Measurements from ENCODE around the gene TIMD4. TPM values are rescaled to one million over a fixed set of nuclear protein-coding genes. Genes with fewer than 3 reads are reported as not detected.
"Not testable (repeated sequence)": the region's sequence is repeated elsewhere in the genome, so short reads cannot be mapped to it uniquely, and the experiment has no call there.

Gene TIMD4
- total RNA-seq, 1 donor from 2014 or later = under 0.01 TPM

DNA sequence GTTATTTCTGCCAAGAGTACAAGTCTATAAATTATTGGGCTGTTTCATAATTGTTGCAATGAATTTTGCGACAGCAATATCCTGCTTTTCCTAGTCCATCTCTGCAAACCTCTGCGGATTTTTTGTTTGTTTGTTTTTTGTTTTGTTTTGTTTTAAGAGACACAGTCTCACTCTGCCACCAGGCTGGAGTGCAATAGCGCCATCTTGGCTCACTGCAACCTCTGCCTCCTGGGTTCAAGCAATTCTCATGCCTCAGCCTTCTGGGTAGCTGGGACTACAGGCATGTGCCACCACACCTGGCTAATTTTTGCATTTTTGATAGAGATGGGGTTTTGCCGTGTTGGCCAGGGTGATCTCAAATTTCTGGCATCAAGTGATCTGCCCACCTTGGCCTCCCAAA lies 37.3 kb downstream of the TIMD4 start:
- DNase-seq (ENCODE audit: low spot score in 2 of 2); FAIRE-seq: not testable (repeated sequence)

DNA sequence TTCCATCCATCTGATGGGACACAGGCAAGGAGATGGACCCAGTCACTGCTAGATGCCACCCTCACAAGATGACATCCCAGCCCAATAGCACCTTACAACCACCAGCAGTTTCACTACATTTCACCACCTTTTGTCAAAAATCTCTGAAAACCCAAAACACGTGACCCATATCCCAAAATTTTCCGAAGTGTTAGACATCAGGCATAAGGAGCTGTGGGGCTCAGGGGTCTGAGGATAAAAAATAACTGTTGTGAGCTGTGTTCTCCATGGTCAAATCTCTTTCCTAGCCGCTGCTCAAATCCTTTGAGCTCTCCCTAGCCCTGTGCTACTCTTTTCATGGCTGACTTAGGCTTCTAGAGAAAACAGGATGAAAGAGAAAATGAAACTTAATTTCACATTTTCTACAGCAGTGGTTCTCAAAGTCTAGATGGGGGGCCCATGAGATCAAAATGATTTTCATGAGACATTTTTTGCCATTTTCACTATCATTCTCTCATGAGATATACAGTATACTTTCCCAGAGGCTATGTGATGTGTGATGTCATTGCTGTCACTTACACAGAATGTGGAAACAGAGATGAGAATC lies 40.7 kb downstream of the TIMD4 start:
- DNase-seq (ENCODE audit: low spot score in 2 of 2) (no peak), FAIRE-seq (no peak)

DNA sequence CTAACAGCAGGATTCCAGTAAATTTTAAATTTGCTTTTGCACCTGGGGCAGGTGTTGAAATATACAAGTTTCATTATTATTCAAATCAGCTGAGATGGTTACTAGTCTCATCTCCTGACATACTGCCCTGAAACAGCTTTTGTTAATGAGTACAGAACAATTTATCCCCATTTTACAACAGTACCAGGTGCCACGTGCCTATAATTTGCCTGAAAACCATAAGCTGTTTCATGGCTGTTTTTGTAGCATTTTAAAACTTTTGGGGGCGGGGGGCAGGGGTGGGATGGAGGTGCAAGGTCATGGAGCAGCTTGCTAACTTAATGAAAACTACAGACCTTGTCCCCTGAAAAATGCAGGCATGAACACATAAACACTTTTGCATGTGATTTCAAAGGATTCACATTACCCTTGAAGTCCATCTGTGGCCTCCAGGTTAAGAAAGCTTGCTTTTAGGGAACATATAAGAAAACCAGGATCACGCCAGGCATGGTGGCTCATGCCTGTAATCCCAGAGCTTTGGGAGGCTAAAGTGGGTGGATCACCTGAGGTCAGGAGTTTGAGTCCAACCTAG lies 42.1 kb downstream of the TIMD4 start:
- DNase-seq (ENCODE audit: low spot score in 2 of 2) (no peak), FAIRE-seq (no peak)

DNA sequence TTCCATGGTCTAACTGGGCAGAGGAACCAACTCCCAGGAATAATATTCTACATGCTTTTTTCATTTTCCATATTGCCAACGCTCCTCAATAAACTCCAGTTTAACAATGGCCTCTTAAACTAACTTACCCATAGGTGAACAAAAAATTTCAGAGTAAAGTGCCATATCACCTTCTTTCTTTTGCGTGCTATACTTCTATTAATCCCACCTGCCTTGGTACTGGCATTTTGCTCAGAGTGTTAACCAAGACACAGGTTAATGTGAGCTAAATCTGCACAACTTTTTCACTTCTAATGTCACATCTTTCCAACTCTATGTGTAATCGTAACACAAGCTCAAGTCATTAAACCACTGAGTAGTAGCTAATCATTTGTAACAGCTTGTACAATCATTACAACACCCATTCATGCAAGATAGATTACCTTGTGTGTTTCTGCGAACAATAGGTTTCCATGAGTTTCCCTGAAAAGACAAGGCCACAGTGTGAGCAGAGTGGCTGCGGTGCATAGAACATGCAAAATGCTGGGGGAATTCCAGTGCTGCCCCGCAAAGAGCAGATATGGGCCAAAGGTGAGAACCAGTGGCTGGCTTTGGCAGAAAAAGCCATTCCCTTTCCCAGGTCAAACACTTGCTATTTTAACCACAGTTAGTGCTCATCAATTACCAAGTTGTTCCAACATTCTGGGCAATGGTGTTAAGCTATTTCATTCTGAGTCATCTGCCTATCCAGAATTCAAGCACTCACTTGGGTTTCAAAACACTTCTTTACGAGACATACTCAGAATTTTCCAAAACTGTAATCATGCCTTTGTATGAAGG lies 42.8 kb downstream of the TIMD4 start:
- FAIRE-seq (no peak), DNase-seq (ENCODE audit: low spot score in 2 of 2) (no peak)

DNA sequence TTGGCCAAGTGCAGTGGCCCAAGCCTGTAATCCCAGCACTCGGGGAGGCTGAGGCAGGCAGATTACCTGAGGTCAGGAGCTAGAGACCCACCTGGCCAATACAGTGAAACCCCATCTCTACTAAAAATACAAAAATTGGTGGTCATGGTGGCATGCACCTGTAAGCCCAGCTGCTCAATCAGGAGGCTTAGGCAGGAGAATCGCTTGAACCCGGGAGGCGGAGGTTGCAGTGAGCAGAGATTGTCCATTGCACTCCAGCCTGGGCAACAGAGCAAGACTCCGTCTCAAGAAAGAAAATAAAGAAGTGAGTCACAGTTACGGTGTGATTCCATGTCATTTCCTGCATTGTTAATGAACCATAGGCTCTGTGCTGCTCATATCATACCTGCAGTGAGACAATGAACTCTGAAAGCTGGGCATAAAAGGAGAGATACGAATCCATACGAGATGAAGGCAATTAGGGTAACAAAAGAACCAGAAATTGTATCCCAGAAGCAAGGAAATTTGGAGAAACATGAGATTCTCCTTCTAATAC lies 44.6 kb downstream of the TIMD4 start:
- DNase-seq (ENCODE audit: low spot score in 2 of 2) (no peak), FAIRE-seq (no peak)

DNA sequence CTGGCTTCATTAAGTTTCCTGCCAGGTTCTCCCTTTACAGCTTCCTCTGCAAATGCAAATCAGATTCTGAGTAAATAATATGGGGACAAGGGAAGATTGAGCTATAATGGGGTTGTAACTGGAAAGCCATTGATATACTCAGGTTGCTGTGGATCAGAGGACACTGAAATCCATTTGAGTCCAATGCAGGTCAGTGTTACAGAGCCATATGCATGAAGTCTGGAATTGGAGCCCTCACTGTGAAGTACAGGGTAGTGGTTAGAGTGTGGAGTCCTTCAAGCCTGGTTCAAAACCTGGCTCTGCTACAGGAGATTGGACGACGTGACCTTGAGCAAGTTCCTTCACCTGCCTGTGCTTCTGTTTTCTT lies 48.7 kb downstream of the TIMD4 start:
- DNase-seq (ENCODE audit: low spot score in 2 of 2) = no peak
- no peak for FAIRE-seq

DNA sequence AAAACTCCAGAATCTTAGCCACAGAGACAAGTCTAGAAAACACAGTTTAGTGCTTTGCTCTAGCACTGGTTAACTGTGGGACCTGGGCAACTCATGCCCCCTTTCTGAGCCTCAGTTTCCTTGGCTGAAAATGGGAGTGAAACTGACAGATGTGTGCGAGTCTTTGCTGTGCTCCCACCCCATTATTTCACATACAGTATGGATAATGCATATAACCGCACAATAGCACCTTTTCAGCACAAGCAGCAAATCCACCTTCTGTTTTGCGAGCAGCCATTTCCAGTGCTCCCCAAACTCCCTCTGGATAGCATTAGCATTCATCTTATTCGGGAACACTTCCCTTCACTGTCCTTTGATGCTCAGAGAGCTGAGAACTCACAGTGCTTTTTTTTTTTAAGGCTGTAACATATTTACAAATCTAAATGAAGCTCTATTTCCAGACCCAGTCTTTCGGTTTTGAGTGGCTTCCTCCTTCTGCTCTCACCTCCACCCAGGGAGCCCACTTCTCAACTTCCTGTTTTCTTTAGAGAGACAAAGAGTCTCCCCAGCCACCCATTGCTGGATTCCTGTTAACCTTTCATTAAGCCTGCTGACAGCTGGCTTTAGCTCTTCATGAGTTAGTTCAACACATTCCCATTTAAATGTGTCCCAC lies 49.2 kb downstream of the TIMD4 start:
- DNase-seq (ENCODE audit: low spot score in 2 of 2) = no peak
- FAIRE-seq = no peak

DNA sequence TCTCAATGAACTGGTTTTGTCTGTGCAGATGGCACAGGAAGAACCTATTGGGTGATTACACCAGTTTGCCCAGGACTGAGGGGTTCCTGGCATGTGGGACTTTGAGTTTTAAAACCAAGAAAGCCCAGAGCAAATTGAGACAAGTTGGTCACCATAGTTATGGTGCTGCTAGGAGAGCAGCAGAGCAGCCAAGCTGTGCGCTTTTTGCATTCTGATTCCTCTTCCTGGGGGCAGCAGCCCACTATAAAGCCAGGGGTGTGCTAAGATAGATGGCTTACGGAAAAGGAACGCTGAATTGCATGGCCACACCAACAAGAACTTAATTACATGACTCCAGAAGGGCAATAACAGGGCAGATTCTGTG lies 49.7 kb downstream of the TIMD4 start:
- FAIRE-seq (no peak), DNase-seq (ENCODE audit: low spot score in 2 of 2) (no peak)

DNA sequence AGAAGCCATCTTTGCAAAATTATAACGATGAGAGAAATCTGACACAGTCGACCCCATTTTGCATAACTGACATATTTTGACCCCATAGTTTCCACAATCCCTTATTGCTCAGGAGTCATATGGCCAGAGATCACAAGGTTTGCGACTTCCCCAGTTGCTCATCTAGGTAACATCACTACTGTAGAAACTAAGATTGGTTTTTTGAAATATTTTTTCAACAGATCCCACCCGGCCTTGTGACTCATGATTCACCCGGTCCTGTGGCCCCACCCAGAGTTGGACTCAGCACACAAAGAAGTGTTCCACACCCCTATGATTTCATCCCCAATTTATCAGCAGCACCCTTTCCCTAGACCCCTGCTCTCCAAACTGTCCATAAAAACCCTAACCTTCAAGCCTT lies 50.2 kb downstream of the TIMD4 start:
- DNase-seq (ENCODE audit: low spot score in 2 of 2) (no peak), FAIRE-seq (no peak)

DNA sequence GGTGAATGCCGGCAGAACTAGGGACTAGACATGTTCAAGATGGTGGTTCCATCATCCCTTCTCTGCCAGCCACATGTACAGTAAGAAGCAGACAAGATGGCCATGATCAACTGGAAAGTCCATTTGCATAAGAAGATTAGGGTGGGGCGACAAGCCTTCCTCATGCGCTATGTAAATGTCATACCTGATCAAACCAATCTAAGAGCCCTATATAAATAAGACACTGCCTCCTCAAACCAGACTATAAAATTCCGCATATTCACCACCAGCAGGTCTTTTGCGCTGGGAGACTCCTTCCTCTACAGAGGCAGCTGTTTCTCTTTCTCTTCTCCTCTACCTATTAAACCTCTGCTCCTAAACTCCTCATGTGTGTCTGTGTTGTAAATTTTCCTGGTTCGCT lies 53.8 kb downstream of the TIMD4 start:
- FAIRE-seq (no peak), DNase-seq (ENCODE audit: low spot score in 2 of 2) (no peak)

DNA sequence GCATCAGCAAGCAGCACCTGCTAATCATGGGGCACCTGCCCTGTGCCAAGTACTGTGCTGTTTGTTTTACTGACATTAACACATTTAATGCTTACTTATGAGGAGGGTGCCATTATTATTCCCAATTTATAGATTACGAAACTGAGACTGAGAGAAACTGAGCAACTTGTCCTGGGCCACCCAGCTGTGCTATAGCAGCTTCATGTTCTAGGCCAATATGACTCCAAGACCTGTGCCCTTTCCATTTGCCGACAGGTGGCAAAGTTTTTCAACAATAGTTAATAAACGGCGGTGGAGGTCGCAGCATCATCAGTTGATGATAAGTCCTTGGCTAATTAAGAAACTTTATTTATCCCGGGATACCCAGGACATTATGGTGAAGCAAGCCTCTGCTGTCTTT lies 55.4 kb downstream of the TIMD4 start:
- DNase-seq (ENCODE audit: low spot score in 2 of 2) (no peak), FAIRE-seq (no peak)

DNA sequence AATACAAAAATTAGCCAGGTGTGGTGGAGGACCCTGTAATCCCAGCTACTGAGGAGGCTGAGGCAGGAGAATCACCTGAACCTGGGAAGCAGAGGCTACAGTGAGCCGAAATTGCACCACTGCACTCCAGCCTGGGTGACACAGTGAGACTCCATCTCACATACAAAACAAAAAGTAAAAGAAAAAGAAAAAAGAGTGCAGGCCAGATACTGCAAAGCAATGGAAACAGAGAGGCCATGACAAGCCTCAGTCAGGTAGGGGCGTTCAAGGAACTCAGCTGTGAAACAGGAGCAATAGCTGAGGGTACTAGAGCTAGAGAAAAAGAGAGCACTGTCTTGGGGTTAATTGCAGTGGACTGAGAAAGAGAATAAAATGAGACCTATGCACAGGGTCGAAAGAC lies 56.2 kb downstream of the TIMD4 start:
- DNase-seq (ENCODE audit: low spot score in 2 of 2) = no peak
- FAIRE-seq = no peak

DNA sequence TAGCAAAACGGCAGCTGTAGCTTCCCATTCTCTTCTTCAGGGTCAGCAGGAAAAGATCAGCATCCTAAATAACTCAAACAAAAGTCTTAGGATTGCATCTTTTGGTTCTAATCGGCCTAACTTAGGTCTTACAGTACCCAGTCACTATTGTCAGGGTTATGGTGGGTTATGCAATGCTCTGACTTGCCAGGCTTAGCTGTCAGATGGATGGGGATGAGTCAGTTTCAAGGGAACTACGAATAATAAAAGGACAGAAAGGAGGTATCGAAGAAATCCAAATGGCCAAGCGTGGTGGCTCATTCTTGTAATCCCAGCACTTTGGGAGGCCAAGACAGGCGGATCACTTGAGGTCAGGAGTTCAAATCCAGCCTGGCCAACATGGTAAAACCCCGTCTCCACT lies 66.5 kb downstream of the TIMD4 start:
- DNase-seq (ENCODE audit: low spot score in 2 of 2) = no peak
- no peak for FAIRE-seq

DNA sequence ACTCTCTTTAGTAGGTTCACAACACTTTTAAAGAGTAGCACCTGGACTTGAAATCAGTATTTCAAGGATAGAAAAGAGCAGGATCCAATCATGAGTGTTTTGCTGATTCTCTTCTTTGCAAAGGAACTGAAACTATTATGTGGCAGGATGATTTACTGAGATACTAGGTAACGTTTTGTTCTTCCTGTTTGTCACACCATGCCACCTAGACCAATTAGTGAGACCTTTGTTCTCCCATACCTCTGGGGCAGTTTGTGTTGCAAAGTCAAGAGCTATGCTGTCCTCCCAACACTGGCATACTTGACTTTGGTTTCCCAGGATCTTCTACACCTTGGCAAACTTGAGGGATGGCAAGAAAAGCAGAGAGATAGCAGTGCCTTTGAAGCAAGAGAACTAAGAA lies 69.5 kb downstream of the TIMD4 start:
- no peak for FAIRE-seq
- DNase-seq (ENCODE audit: low spot score in 2 of 2) = no peak

DNA sequence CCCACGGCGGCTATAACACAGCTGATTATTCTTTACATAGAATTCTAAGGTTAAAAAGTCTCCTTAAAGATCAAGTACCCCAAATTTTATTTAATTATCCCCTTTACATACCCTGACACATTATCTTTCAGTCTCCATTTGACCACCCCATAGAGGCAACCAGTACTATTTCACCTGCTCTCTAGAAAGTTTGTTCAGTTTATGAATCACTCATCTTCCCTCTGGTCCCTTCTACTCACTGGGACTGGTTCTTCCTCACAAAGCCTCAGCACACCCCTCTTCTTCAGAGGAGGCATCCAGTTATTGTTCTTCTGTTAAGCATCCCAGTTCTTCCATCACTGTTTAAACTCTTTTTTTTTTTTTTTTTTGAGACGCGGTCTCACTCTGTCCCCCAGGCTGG lies 70.2 kb downstream of the TIMD4 start:
- FAIRE-seq = no peak
- no peak for DNase-seq (ENCODE audit: low spot score in 2 of 2)

DNA sequence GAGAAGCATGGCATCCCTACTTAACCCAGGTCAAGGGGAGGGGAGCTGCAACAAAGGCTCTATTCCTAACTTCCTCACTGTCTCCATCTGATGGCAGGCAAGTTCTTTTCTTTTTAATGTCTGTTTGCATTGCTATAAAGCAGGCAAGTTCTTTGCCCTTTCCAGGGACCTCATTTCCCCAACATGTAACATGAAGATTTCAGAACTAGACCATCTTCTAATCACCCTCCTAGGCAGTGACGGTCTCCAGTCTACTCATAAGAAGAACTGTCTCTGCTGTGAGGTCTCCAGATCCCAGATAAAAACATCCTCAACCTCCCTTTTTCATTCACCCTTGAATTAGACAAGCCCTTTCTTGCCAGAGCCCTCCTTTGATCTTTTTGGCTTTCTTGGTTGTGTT lies 70.8 kb downstream of the TIMD4 start:
- FAIRE-seq (no peak), DNase-seq (ENCODE audit: low spot score in 2 of 2) (no peak)

DNA sequence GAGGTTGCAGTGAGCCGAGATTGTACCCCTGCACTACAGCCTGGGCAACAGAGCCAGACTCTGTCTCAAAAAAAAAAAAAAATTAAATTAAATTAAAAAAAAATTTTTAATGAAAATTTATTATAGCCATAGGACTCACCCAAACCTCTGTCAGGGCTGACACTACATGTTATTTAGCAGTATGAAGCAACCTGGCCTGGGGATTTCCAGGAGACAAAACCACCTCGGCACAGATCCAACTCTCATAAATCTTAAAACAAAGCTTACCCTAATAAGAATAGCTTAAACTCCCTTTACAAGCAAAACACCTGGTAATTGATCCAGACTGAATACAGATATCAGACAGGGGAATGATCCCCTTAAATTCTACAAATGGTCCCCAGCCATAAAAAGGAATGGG lies 74.5 kb downstream of the TIMD4 start:
- FAIRE-seq (no peak), DNase-seq (ENCODE audit: low spot score in 2 of 2) (no peak)

DNA sequence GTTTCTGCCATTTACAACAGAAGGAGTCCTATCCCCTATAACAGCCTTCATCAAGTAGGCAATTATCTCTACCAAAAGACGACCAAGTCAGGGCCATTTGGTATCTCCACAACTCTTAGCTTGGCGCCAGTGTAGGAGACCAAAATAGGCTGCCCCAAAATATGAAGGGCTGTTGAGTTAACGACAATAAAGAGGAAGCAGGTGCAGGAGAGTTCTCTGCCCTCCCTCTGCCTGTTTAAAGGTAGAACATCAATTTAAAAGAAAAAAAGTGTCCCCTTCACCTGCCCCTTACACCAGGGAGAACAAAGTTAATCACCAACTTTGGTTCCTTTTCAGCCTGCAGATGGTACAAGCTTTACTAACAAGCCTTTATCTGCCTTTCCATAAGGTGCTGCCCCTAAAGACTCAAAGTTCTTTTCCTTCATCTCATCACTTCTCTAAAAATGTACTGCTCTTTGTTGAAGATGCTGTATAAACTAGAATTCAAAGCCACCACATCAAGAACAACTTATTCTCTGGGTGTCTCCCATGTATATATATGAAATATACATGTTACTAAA lies 79.6 kb downstream of the TIMD4 start:
- FAIRE-seq (no peak), DNase-seq (ENCODE audit: low spot score in 2 of 2) (no peak)

DNA sequence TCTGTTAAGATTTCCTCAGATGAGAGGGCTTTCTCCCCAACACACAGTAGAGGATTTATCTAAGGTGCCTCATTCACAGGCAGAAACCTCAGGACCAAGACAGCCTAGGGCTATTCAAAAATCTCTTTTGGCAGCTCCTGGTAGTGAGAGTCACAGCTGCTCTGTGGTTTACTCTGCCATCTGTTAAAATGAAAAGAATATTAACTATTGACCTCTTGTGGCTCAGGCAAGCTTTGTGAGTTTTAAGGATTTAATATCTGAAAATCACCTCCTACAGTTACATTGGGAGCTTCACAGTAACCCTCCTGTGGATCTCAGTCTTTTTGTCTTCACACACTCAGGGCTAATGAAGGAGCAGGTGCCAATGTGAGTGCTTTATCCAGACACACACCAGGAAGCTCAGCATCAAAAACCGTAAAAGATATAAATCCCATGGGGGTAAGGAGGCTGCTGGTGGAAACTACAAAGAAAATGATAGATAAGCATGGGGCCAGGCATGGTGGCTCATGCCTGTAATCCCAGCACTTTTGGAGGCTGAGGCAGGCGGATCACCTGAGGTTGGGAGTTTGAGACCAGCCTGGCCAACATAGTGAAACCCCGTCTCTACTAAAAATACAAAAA lies 83.3 kb downstream of the TIMD4 start:
- DNase-seq (ENCODE audit: low spot score in 2 of 2) (no peak), FAIRE-seq (no peak)

DNA sequence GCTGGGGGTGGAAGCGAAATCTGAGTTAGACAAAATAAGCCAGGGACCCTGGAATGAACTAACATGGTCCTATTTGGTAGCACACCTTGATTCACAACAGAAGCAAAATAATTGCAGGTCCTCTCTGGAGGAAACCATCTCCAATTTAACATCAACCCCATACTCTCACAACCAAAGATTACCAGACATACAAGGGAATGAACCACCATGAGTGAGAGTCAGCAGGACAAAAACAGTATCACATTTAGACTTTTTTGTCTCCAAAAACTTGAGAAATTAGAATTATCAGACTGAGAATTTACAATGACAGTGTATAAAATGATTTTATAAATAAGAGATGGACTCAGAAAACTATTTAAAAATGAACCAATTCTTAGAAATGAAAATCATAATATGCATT lies 91.8 kb downstream of the TIMD4 start:
- FAIRE-seq (no peak), DNase-seq (ENCODE audit: low spot score in 2 of 2) (no peak)

DNA sequence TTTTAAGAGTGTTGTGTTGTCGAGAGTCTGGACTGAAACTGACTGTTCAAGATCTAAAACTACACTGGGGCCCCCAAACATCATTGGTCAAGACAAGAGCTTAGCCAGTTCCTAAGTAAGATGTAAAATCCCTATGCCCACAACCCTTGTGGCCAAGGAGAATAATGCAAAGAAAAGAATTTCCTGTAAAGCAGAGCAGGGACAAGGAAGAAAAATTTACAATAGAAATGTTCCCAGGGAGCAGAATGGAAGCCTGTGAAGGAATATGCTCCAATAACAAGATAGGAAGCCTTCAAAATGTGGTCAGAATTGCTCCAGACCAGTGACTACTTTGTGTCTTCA lies 92.6 kb downstream of the TIMD4 start:
- DNase-seq (ENCODE audit: low spot score in 2 of 2) (no peak), FAIRE-seq (no peak)

Measured in frontal cortex (tissue), 4 donors.